Omental fat pad (tissue), 4 donors: ENCODE results near the gene RFTN2. TPM values are rescaled to one million over a fixed set of nuclear protein-coding genes. Genes with fewer than 3 reads are reported as not detected.
"Not testable (repeated sequence)": the region's sequence is repeated elsewhere in the genome, so short reads cannot be mapped to it uniquely, and the experiment has no call there.

Source experiments
- ATAC-seq: fragments of 150-250 bp; one replicate; pipeline ENCODE4 v1.9.1; 2016; ENCODE audit warnings: mild to moderate bottlenecking, moderate library complexity; ENCODE audit not compliant: low FRiP score
- DNase-seq: peaks from one replicate; pipeline ENCODE4 v3.0.0-alpha.2; 2019; ENCODE audit warnings: low spot score
- CTCF ChIP-seq, 3 donors: fragments of 450-650 bp; IDR thresholded peaks; one replicate each; pipeline ENCODE4 v1.5.1; 2016 to 2017; ENCODE audit warnings: antibody characterized with exemption in 3 of 3, mild to moderate bottlenecking in 3 of 3, moderate library complexity in 2 of 3
- total RNA-seq, 4 donors: library from RNA; depleted of rRNA; stranded (reverse); fragments of >200 nt; gene quantifications; one replicate each; pipeline ENCODE4 v1.1.0, GENCODE V29; 2016

RFTN2 gene
- total RNA-seq, 4 donors from 2014 or later = 5.3 to 27.3 (median 14.0) TPM

DNA sequence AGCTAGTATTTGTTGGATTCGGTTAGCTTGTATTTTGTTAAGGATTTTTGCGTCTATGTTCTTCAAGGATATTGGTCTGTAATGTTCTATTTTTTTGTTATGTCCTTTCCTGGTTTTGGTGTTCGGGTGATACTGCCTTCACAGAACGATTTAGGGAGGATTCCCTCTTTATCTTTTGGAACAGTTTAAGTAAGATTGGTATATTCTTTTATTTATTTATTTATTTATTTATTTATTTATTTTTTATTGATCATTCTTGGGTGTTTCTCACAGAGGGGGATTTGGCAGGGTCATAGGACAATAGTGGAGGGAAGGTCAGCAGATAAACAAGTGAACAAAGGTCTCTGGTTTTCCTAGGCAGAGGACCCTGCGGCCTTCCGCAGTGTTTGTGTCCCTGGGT is 19.8 kb upstream of the RFTN2 start:
- ATAC-seq, DNase-seq: not testable (repeated sequence)

DNA sequence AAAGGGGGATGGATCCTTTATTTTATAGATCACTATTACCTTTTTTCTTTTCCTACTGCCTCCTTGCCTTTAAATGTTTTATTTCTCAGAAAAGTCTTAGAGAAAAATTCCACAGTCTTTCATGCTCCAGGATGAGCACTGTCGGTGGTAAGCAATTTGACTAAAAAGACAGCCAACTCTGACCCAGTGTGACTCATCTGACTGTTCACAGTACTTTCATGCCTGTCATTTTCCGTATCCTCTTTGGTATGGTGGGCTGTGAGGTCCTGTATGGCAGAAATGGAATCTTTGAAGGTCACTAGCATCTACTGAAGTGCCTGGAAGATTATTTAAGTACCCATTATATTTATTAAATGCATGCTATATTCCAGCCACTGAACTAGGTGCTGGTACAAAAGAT is 2.1 kb upstream of the RFTN2 start:
- ATAC-seq (no peak), DNase-seq (no peak)
- no peak for TF ChIP-seq CTCF (IDR thresholded peaks at IDR 0.05)

DNA sequence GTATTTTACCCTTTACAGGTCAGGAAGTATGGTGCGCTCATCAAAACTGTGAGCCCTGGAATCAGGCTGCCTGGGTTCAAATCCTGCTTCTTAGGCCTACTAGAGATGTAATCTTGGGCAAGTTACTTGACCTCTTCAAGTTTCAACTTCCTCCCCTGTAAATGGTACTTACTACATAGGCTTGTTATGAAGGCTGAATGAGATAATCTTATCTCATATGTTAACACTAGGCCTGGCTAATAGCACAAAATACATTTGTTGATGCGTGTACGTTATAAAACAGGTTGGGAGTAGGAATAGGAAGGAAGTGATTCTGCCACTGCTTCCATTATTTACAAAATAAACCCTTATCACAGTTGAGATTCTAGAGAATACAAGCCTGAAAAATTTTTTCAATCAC is 1.7 kb upstream of the RFTN2 start:
- no peak for TF ChIP-seq CTCF (IDR thresholded peaks at IDR 0.05)
- DNase-seq (no peak), ATAC-seq (no peak)

DNA sequence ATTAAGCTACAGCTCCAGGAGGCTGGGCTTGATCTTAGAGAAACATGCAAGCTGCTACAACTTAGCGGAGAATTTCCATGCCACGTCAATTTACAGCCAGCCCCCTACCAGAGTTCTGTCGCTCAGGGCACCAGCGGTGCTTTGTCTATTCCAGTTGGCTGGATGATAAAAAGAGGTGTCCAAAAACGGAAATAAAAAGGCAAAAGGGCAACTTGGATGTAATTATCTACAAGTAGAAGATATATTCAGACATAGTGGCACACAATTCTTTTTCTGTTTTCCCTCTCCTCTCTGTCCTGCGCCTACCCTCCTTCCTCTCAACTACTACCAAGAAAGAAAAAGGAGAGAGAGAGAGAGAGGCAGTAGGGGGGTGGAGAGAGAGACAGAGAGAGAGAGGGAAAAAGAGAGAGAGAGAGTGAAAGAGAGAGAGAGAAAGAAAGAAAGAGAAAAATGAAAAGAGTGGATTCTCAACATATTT is 363 bp upstream of the RFTN2 start:
- no peak for ATAC-seq
- DNase-seq = no peak
- TF ChIP-seq CTCF (IDR thresholded peaks at IDR 0.05) = no peak

GRCh38 chr2:197674591-197674990 is 796 bp downstream of the RFTN2 start:
- TF ChIP-seq CTCF (IDR thresholded peaks at IDR 0.05) = no peak
- DNase-seq (no peak), ATAC-seq (no peak)

DNA sequence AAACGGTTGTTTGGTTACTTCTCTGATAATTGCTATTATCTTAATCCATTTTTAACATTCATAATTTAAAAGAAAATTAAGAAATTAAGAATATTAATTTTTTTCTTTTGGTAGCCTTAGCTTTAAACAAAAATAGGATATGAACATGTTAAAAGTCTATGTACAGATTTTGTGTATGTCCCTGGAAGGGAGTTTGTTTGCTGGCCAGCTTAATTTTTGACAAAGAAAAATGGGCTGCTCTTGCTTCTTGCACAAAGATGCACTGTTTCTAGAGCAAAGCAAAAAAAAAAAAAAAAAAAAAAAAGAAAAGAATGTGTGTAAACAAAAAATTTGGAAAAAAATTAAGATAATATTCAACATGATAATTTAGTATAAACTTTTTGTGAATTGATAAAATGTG is 1.3 kb downstream of the RFTN2 start:
- DNase-seq = no peak
- ATAC-seq = no peak
- no peak for TF ChIP-seq CTCF (IDR thresholded peaks at IDR 0.05)

DNA sequence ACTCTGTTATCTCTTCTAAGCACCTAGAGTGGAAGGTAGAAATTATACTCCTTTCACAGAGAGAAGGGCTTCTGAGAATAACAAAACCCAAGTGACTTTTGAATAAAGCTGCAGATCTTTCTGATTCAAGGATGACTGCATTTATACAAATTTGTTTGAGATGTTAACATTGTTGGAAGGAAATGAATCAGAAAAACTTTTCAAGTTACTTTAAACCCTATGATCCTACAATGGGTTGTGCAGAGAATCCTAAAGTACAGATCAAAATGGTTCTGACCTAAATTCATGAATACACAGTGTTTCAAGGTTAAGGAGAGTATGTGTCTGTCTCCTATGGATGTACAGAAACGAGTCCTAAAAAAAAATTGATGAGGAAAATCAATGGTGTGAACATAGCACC is 1.8 kb downstream of the RFTN2 start:
- ATAC-seq (no peak), DNase-seq (no peak)
- no peak for TF ChIP-seq CTCF (IDR thresholded peaks at IDR 0.05)

- no peak for TF ChIP-seq CTCF (IDR thresholded peaks at IDR 0.05)
- ATAC-seq (no peak), DNase-seq (no peak)
Measured at GRCh38 chr2:197673106-197673505, 2.3 kb downstream of the RFTN2 start.
